HG03565 (cell line): ENCODE measurements around the gene IMMP2L.

Experiments used
- ATAC-seq: cut with Tn5 transposase; IDR thresholded peaks from one replicate; pipeline ENCODE4 v1.9.1; 2021; ENCODE audit warnings: mild to moderate bottlenecking, moderate library complexity; ENCODE audit not compliant: unreplicated experiment

The IMMP2L gene

DNA sequence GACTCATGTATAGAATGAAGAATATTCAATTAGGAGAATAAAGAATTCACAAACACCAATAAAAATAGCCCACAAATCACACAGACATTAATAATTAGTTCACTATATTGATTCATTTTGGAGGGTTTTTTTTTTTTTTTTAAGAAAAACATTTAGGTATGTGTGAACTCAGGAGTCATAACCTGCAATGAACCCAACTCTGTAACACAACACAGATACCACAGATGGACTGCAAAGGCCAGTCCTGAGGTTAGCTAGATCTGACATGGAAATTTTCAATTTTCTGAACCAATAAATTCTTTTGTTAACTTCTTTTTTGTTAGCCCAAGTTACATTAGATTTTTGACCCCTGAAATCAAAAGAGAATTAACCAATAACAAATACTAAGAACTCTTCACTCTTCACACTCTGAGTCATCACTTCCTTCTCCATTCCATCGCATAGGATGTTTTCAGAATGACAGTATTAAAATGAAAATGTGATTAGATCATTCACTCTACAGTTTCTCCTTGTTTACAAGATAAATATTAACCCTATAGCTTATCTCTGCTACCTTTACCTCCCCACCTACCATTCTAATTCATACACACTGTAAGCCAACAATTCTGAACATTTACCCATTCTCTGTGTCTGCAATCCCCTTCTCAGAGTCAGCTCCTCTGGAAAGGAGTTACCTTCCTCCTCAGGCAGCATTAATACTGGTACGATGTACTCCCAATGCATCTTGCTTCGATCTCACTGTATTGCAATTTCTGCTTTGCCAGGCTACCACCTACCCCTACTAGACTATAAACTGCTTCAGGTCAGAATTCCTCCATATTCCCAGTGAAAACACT lies 329.8 kb downstream of the IMMP2L start:
- ATAC-seq = peak; percentile 90

DNA sequence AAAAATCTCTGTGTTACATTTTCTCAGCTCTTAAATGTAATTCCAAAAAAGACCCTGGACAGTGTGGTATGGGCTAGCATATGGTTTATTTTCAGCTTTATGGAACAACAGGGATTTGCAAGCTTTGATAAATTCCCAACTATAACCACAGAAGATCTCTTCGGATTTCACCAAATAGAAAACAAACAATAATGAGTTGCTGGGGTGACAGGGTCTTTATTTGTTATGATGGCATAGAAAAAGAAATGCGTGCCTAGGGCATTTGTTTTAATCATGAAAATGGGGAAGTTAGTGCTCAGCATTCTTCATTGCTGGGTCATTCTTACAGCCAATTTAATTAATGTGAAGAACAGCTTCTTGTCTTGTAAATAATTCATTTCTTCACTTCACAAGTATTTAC lies 332.4 kb downstream of the IMMP2L start:
- no peak for ATAC-seq

DNA sequence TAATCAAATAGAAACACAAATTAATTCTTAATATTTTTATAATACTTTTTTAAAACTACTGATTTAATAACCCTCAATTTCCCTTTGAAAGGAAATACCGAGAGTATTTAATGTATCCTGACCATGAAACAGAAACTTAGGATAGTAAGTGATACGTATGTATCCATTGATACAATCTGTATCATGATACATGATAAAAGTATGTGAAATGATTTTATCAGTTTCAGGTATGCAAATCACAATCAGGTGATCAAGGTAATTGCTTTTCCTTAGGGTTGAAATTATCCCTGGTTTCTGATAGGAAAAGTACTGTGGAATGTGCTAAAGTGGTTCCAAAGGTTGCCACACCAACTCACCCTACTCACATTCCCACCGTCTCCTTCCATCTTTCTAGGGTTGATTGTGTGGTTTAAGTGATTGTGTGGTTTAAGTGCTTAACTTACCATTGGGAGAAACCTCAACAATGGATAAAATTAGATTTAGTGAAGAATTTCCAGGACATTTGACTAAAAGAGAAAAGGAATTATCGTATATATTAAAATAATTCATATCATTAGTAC lies 333.0 kb downstream of the IMMP2L start:
- ATAC-seq = no peak

GRCh38 chr7:111228437-111228836 lies 333.9 kb downstream of the IMMP2L start:
- no peak for ATAC-seq

- ATAC-seq = no peak
Measured at GRCh38 chr7:111226800-111227199, 335.5 kb downstream of the IMMP2L start.

DNA sequence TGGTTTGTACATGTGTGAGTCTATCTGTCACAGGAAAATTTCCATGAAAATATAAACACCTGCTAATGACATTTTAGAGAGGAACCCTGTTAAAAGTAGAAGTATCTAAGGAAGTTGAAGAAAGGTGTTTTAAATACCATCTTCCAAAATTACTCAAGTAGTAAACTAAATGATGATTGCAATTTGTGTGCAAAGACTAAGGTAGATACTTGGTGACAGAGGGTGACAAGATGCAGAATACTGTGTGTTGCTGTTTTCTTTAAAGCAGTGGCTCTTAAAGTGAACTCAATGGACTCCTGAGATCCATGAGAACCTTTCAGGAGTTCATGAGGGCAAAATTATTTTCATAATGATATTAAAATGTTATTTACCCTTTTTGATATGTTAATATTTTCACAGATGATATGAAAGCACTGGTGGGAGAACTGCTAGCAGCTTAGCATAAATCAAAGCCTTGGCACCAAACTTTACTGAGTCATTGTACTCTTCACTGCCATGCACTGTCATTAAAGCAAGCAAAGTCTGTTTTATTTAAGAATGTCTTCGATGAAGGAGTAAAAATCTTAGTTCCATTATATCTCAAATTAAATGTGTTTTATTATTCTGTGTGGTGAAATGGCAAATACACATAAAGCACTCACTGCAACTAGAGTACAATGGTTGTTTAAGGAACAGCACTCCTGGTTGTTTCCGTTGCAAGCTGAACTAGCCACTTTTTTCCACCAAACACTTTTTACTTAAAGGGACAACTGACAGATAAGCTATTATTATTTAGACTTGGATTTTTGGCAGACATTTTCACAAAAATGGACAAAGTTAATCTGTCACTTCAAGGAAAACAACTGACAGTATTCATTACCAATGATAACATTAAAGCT lies 337.7 kb downstream of the IMMP2L start:
- ATAC-seq = no peak

GRCh38 chr7:111223802-111224253 lies 338.5 kb downstream of the IMMP2L start:
- no peak for ATAC-seq

- no peak for ATAC-seq
Measured at GRCh38 chr7:111215550-111215949, 346.7 kb downstream of the IMMP2L start.

GRCh38 chr7:111212857-111213523 lies 349.3 kb downstream of the IMMP2L start:
- no peak for ATAC-seq

DNA sequence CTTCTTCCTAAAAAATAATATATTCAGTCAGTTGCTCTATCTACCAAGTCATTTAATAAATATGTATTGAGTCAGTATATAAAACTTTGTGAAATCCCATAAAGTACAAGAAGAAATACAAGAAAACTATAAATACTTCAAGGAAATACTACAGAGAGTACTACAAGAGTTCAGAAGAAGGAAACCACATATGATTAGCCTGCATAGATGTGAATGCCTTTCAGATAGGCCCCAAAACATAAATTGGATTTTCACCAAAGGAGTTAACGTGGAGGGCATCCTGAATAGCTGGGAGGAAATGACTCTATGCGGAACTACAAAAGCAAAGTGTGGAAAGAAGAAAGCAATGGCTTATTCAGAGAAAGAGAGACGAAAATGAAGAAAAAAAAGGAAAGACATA lies 351.3 kb downstream of the IMMP2L start:
- no peak for ATAC-seq

- no peak for ATAC-seq
Measured at GRCh38 chr7:111210043-111210442, 352.2 kb downstream of the IMMP2L start.

GRCh38 chr7:111205251-111205650 lies 357.0 kb downstream of the IMMP2L start:
- ATAC-seq = no peak

GRCh38 chr7:111202321-111202720 lies 360.0 kb downstream of the IMMP2L start:
- no peak for ATAC-seq

- ATAC-seq = no peak
Measured at GRCh38 chr7:111199643-111200042, 362.6 kb downstream of the IMMP2L start.

GRCh38 chr7:111198255-111198654 lies 364.0 kb downstream of the IMMP2L start:
- ATAC-seq = no peak

DNA sequence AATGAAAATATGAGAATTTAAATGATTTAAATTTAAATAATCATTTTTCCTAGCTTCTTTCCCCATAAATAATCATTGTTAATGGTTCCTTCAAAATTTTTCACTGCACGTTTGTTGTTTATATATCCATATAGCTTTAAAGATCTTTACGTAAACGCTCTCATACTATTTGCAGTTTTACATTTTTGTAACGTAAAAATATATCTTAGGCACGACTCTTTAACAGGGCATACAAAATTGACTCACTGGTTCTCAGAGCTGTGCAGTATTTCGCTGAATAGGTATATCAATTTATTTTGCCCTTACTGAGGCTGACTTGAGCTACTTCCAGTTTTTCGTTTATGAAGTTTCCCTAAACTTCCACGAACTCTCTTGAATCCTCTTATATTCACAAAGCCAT lies 365.6 kb downstream of the IMMP2L start:
- no peak for ATAC-seq

- ATAC-seq = no peak
Measured at GRCh38 chr7:111192614-111193413, 369.5 kb downstream of the IMMP2L start.

DNA sequence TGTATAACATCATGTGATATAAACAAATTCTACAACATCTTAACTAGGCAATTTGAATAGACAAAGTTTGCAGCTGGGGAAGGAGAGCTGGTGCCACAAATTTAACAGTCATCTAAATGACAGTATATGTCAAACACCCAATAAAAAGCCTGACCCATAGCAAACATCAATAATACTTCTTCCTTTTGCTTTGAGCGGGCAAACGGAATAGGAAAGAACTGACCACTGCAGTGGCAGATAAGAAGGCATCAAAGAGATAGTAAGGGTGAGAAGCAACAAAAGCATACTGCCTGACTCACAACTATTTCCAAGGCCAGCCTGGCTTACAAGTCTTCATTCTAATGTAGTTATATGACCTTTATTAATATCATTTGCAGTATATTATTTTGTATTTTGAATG lies 371.5 kb downstream of the IMMP2L start:
- no peak for ATAC-seq

GRCh38 chr7:111184987-111185386 lies 377.3 kb downstream of the IMMP2L start:
- ATAC-seq = no peak

DNA sequence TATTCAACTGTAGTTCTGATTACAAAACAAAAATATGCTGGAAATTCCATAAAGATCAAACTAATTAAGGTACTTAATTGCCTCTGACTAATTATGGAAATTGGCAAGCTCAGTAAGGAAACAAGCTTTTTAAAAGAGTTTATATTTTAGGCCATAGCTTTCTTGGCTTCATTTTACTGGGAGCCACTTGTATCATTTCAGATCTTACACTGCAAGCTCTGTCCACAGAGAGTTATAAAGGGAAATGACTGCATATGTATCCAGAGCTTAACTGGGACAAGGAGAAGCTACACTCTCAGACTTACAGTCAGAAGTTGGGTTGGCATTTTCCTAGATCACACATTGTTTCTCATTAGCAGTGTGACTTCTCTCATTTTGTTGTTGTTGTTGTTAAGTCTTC lies 379.0 kb downstream of the IMMP2L start:
- no peak for ATAC-seq
